ENCODE results near the gene MSH2.
A peak's percentile ranks its signal among the peaks of the same experiment; 100 is the strongest.
"Not testable (repeated sequence)": the region's sequence is repeated elsewhere in the genome, so short reads cannot be mapped to it uniquely, and the experiment has no call there.

MSH2 gene

DNA sequence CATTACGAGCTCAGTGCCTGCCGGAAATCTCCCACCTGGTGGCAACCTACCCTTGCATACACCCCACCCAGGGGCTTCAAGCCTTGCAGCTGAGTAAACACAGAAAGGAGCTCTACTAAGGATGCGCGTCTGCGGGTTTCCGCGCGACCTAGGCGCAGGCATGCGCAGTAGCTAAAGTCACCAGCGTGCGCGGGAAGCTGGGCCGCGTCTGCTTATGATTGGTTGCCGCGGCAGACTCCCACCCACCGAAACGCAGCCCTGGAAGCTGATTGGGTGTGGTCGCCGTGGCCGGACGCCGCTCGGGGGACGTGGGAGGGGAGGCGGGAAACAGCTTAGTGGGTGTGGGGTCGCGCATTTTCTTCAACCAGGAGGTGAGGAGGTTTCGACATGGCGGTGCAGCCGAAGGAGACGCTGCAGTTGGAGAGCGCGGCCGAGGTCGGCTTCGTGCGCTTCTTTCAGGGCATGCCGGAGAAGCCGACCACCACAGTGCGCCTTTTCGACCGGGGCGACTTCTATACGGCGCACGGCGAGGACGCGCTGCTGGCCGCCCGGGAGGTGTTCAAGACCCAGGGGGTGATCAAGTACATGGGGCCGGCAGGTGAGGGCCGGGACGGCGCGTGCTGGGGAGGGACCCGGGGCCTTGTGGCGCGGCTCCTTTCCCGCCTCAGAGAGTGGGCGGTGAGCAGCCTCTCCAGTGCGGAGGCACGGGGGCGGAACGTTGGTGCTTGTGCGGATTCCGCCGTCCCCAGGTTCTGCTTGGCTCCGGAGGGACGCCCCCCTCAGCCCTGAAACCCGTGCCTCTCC is at the start of gene MSH2:
TSS of gene MSH2 (plus strand) at position 352 of the 804 bp plus-strand sequence. CDS start at position 388, 36 bp downstream.
- peak; percentile 83 for DNase-seq

DNA sequence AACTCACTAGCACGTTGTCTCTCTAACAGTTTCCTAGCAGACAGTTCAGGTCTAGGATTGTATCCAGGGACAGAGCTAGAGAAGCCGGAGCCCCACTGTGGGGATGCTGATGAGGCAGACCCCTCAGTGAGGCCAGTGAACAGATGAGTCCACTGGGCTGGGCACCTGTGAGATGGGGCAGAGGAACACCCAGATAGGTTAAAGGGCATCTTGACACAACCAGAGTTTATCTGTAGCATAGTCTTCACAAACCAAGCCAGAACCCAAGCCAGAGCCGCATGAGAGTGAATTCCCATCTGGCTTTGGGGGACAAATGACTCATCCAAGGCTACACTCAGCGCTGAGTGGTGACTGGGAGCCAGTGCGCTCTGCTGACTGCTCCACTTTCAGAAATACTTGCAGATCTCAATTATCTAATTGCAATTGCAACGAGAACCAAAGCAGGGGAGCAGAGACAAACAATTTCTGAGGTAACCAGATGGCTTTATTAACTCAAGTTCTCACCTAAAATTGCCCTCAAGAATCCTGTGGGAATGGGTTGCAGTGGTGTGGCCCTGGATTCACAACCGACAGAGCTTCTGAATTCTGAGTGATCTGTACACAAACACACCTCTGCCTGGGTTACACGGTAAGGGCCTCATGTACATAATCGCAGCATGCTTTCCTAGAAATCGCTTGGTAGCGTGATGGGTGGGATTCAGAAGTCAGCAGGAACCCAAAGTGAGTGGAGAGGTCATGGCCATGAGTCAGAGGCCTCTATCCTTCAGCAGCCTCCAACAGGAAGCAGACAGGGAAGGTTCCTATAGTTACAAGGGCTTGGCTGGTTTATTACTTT is 48.7 kb upstream of the MSH2 start:
- peak; percentile 54 for DNase-seq

DNA sequence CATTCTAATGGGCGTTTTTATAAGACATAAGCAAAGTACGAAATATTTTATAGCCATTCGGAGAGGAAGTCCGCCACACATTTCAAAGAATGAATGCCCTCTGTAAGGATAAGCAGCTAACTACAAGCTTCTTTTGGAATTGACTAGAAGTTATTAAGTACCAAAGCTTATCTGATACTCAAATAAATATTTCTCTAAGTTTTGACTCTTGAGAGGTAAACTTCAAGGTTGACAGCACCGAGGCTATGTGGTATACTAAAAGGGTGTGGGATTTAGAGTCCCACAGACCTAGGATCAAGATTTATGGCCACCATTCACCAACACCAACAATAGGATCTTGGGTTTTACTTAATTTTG is 48.1 kb upstream of the MSH2 start:
- peak; percentile 54 for DNase-seq

DNA sequence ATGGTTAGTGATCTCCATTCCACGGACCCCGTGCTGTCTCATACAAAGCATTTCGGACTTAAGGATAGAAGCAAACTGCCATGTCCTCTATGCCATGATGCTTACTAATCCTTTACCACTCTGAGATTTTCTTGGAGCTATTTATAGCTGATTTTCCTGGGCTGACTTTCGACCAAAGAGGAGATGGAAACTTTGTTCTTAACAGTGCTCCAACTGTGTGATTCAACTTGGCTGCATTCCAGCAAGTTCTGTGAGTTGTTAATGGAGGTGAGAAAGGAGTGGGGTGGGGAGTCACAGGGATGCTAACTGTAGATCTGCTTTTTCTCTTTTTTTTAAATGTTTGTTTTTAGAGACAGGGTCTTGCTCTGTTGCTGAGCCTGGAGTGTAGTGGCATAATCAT is 45.5 kb upstream of the MSH2 start:
- peak; percentile 31 for DNase-seq

DNA sequence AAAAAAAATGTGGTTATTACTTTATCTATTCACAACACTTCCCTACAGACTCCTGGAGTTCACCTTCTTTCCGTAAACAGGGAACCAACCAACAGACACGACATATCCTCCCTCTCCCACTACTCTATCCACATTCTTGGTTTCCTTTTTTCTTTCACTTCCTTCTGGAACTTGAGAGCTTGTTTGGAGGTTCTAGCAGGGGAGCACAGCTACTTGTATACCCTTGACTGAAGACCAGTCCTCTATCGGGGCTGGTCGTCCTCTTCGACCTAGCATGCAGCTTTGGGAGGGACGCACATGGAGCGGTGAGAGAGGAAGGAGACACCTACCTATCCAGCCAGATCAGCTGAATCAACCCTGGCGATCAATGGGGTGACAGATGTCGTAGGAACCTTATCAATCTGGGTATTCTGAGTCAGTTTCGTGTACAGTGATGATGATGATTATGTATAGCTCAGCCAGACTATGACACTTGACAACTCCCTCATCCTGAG is 43.5 kb upstream of the MSH2 start:
- no peak for DNase-seq

DNA sequence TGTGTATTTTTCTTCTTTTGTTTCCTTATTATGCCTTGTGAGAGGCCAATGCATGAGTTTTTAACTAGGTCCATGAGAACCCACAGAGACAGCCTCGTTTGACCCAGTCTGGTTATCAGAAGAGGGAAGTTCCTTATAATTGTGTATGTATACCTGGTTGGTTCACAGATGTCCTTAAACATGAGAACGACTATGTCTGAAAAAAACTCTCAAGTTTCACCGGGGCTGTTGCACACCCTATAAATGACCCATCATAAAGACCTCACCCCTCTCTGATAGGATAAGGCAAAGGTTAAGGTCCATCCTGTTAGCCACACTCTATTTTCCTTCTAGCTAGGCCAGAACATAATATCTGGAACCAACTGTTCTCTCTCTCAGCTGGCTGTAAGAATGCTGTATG is 42.7 kb upstream of the MSH2 start:
- no peak for DNase-seq

DNA sequence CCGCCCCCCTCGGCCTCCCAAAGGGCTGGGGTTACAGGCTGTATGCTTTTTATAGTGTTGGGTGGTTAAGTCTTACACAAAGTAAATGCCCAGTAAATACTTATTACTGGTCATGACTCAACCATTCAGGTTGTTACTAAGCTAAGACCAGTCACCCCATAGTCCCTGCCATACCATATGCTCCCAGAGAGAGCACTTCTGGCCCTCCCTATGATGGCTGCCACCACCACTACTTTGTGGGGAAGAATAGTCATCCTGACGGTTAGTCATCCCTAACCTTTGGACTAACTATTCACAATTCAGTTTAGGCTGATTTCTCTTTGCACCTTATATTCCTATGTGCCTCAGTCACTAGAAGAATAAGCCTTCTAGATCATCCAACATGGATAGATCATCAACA is 42.0 kb upstream of the MSH2 start:
- no peak for DNase-seq

DNA sequence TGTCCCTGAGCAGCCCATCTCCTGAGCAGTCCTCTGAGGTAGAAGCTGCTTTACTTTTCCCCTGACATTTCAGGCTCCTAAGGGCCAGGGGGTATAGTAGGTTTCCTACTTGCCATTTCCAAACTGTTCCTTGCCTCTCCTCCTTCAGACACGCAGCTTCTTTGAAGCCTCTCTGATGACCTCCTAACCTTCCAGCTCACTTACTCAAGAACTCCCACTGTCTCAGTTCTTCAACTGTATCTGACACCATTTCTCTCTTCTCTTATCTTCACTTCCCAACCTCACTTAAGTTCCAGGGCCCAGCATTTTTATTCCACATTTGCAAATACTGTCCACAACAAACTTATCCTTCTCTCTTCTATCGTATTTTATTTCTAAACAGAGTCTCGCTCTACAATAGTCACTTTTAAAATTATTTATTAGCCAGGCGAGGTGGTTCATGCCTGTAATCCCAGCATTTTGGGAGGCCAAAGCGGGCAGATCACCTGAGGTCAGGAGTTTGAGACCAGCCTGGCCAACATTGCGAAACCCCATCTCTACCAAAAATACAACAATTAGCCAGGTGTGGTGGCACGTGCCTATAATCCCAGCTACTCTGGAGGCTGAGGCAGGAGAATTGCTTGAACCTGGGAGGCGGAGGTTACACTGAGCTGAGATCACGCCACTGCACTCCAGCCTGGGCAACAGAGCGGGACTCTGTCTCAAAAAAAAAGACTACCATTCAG is 41.3 kb upstream of the MSH2 start:
- not testable (repeated sequence) for DNase-seq

DNA sequence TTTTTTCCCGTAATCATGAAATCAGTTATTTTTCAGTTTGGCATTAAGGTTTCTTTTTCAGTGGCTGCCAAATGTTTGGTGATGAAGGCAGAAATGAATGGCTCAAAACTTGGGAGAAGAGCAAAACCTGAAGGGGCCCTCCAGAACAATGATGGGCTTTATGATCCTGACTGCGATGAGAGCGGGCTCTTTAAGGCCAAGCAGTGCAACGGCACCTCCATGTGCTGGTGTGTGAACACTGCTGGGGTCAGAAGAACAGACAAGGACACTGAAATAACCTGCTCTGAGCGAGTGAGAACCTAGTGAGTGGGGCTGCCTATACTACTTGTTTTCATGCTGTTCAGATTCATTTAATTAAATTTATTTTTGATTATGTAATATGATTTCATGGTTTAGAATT is 29.2 kb upstream of the MSH2 start:
- DNase-seq, result no peak

DNA sequence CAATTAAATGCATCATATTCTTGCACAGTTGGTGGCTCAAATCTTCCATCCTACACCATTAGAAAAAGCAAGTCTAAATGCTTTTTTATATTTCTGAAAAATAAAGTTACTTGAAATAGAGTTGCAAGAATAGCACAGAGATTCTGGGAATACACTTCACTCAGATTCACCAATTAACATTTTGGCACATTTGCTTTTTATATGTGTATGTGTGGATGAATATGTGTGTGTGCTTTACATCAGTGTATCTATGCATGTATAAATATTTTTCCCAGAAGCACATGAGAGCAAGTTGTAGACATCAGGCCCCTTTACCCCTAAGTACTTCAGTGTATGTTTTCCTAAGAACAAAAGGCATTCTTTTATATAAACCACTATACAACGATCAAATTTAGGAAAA is 27.6 kb upstream of the MSH2 start:
- DNase-seq, result no peak

DNA sequence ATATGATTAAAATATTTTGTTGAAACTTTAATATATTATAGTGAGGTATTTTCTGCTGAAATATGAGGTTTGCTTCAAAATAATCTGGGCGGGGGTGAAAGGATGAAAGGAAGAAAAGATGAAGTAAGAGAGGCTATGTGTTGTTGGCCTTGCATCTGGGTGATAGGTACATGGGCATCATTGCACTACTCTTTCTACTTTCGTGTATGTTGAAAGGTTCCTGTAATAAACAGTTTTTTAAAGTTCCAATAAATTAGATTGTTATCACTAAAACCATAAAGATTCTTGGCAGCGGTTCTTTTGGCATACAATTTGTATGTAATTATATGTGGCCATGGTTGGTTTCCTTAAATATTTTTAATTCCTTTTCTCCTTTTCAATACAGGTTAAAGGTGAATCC is 23.6 kb upstream of the MSH2 start:
- DNase-seq, result no peak

DNA sequence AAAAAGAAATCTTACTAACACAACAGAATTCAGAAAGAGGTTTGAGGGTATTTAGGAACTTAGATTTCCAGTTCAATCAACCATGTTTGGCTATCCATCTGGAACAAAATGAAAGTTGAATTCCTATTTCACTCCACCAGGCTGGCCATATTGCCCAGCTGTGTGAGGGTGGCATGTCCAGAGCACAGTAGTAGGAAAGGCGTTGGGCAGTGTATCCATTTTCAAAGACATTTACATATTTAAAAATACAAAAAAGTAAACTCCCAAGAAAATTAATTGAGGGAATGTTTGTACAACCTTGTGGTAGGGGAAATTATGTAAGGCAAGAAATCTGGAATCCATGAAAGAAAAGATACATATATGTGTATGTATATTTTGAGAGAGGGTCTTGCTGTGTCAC is 21.5 kb upstream of the MSH2 start:
- DNase-seq, result no peak

DNA sequence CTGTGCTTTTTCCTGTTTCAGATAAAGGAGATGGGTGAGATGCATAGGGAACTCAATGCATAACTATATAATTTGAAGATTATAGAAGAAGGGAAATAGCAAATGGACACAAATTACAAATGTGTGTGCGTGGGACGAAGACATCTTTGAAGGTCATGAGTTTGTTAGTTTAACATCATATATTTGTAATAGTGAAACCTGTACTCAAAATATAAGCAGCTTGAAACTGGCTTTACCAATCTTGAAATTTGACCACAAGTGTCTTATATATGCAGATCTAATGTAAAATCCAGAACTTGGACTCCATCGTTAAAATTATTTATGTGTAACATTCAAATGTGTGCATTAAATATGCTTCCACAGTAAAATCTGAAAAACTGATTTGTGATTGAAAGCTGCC is 16.4 kb upstream of the MSH2 start:
- DNase-seq, result no peak

DNA sequence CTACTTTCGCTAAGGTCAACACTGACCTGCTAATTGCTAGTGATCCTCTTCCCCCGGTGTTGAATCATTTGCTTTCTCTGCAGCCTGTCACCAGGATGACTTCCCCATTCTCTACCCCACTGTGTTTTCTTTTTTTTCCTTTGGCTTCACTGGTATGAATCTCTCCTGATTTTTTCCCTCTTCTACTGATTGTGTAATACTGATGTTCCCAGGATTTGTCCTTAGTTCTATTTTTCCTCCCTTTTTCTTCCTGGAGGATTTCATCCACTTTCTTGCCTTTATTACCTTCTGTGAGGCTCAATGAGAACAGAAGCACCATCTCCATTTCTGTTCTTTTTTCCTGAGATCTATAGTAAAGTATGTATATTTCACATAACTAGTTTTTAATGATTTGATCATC is 14.1 kb upstream of the MSH2 start:
- DNase-seq, result no peak

DNA sequence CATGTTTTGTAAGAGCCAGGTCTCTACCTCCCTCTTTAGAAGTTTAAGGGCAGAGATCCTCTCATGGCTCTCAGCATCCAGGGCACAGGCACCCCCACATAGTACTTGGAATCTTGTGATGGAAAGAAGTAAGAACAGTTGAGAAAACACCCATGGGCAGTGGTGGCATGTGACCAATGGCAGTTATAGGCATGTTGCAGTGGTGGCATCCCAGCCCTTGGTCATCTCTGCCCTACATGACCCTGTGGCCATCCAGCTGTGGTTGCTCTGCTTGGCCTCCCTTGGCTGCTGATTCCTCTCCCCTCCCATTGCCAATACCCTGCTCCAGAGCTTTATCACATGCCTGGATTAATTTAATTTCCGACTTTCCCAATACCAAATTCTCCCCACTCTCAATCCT is 13.3 kb upstream of the MSH2 start:
- no peak for DNase-seq

DNA sequence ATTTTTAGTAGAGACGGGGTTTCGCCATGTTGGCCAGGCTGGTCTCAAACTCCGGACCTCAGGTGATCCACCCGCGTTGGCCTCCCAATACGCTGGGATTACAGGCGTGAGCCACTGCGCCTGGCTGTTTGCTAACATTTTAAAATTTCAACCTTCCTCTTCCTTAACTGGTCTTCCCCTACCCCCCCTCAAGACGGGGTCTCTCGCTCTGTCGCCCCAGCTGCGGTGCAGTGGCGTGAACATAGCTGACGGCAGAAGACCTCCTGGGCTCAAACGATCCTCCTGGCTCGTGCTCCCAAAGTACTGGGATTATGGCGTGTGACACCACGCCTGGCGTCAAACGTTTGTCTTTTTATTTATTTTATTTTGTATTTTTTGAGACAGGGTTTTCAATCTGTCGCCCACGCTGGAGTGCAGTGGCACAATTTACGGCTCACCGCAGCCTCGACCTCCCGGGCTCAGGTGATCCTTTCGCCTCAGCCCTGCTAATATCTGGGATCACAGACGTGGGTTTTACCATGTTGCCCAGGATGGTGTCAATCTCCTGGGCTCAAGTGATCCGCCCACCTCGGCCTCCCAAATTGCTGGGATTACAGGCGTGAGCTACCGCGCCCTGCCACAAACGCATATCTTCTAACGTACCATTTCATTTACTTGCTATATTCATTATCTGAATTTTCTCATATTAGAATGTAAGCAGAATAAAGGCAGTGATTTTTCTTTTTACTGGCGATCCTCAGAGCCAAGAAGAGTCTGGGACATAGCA is 984 bp upstream of the MSH2 start:
- DNase-seq, result peak; percentile 27

DNA sequence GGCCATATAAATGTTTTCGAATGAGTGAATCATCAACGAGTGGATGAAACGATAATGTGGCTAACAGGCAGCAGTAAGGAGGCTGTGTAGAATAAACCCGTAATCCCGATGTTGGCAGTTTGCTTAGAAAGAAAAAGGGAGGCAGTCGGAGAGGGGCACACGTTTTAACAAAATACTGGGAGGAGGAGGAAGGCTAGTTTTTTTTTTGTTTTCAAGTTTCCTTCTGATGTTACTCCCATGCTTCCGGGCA is 476 bp upstream of the MSH2 start:
- DNase-seq, result no peak

DNA sequence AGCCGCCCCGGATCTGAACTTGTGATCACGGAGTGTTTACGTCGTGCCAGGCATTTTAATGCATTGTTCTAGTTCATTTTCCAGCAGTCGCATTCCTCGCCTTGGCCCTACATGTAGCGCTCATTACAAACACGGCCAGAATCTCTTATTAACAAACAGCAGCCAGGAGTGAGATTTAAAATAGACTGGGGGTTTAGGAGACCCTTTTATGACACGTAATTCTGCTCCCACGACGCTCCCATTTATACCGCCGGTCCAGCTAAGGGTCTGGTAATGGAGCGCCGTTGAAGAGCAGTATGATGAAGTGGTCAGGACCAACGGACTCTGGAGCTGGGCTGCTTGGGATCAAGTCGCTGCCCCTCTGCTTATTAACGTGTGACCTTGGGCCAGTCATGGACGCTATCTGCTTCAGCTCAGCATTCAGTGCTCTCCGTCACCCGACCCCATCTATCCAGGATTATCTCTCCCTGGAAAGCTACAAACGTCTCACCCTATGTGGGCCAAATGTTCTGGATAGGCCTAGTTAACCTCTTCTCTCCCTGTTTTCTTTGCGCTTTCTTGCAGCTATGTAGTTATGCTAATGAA is 745 bp downstream of the MSH2 start:
- DNase-seq, result peak; percentile 24

DNA sequence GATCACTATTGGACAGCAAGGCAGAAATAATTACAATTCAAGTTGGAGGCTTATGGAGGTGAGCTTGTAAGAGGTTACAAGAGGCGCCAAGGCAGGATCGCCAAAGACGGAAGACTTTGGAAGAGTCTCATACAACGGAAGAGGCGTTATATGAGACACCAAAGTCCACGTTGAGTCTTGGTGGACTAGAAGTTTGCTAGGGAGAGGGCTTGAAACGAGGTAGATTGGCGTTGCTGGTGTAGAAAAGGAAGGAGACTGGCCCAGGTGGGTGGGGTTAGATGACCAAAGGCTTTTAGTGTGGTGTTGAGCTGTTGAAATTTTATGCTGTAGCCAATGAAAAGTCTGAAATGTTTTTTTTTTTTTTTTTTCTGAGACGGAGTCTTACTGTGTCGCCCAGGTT is 1.4 kb downstream of the MSH2 start:
- no peak for DNase-seq

DNA sequence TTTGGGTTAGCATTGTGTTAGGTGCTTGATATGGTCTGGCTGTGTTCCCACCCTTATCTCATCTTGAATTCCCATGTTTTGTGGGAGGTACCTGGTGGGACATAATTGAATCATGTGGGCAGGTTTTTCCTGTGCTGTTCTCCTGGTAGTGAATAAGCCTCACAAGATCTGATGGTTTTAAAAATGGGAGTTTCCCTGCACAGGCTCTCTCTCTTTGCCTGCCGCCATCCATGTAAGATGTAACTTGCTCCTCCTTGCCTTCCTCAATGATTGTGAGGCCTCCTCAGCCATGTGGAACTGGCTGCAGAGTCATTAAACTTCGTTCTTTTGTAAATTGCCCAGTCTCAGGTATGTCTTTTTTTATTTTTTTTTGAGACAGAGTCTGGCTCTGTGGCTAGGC is 2.8 kb downstream of the MSH2 start:
- DNase-seq, result no peak

DNA sequence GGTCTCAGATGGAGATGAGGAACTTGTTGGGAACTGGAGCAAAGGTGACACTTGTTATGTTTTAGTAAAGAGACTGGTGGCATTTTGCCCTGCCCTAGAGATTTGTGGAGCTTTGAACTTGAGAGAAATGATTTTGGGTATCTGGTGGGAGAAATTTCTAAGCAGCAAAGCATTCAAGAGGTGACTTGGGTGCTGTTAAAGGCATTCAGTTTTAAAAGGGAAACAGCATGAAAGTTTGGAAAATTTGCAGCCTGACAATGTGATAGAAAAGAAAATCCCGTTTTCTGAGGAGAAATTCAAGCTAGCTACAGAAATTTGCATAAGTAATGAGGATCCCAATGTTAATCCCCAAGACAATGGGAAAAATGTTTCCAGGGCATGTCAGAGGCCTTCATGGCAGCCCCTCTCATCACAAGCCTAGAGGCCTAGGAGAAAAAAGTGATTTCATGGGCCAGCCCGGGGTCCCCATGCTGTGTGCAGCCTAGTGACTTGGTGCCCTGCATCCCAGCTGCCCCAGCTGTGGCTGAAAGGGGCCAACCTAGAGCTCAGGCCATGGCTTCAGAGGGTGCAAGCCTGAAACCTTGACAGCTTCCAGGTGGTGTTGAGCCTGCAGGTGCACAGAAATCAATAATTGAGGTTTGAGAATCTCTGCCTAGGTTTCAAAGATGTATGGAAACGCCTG is 3.8 kb downstream of the MSH2 start:
- DNase-seq, result not testable (repeated sequence)

DNA sequence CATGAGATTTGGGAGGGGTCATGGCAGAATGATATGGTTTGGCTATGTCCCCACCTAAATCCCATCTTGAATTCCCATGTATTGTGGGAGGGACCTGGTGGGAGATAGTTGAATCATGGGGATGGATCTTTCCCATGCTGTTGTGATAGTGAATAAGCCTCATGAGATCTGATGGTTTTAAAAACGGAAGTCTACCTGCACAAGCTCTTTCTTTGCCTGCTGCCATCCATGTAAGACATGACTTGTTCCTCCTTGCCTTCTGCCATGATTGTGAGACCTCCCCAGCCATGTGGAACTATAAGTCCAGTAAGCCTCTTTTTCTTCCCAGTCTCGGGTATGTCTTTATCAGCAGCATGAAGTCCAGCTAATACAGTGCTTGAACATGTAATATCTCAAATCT is 5.0 kb downstream of the MSH2 start:
- not testable (repeated sequence) for DNase-seq
